ENCODE data around the gene PPP1R15A.

PPP1R15A gene

DNA sequence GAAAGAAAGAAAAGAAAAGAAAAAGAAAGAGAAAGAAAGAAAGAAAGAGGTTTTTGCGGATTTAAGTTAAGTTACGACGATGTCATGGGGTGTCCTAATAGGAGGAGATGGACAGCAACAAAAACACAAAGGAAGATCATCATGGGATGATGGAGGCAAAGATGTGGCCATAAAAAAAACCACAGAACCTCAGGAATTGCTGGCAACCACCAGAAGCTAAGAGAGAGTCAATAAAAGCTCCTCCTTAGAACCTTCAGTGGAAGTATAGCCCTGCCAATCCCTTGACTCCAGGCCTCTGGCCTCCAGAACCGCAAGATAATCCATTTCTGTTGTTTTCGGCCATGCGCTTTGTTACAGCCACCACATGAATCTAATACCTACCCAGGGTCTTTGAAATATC lies 15.3 kb upstream of the PPP1R15A start:
- Histone ChIP-seq H3K27ac (ENCODE audit: extremely low read depth, low read depth, low read length) (0 out of 2 replicates have a peak overlapping the region, but pooled peaks have one; percentile 11), H3K4me3 (ENCODE audit: low read depth, low read length) (no peak overlapping the region), H3K36me3 (ENCODE audit: control insufficient read depth in 2 of 2, insufficient read depth in 1 of 2, low read length in 2 of 2) (no peaks in the 10 kb centered on the region), H3K4me1 (ENCODE audit: control insufficient read depth, insufficient read depth, low read length) (no peaks in the 10 kb centered on the region; the same call in 1 of the 2 replicates), H3K9me3 (ENCODE audit: control insufficient read depth, insufficient read depth, low read depth, low read length) (no peaks in the 10 kb centered on the region)
- ChIA-PET CTCF (interaction anchor here (2.3 kb wide), 1 partner anchor 14 kb away, joined by 14 read pairs; no protein-coding TSS in a partner anchor), POLR2A (interaction anchor here (0.6 to 1.2 kb wide), 2 partner anchors 10 to 50 kb away, joined by 3 read pairs; no protein-coding TSS in a partner anchor)
- no peak for TF ChIP-seq ZNF560 (tag by site-specific recombination; IDR thresholded peaks at IDR 0.05; ENCODE audit: borderline replicate concordance)
- 0 out of 2 replicates have a peak, but pooled peaks have one; percentile 22 for TF ChIP-seq ZNF366 (tag by site-specific recombination; conservative IDR thresholded peaks at IDR 0.05)
- no peak for TF ChIP-seq ZNF18 (tag by site-specific recombination; IDR thresholded peaks at IDR 0.05)

DNA sequence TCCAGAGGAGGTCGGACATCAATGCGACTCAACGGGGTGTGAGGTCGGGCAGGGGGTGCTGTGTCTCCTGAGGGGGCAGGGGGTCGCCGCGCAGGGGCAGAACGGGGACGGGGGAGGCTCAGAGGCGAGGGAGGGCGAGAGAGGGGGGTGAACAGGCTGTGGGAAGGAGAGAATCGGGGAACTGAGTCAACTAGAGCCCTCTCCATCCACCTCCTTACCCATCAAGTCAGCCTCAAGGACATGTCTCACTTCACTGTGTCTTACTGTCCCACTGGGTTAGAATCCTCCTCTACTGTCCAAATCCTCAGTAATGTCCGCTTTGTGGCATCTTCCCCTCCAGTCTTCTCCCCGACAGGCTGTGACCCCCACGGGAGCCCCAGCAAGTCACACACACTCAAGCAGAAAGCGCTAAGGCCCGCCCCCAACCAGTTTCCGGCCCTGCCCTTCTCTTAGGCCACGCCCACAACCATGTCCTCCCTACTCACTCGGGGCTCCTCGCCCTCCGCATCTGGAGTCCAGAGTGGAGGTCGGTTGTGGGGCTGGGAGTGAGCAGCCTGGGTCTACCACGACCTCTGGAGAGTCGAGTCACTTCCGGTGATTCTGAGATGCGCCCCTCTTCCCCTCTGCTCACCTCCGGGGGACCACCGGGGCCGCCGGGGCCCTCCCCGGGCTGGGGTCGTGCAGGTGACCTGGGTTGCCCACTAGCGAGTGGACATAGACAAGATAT lies 13.1 kb upstream of the PPP1R15A start:
- Histone ChIP-seq H3K27ac (ENCODE audit: extremely low read depth, low read depth, low read length) (no peak overlapping the region), H3K4me1 (ENCODE audit: control insufficient read depth, insufficient read depth, low read length) (no peaks in the 10 kb centered on the region)
- POLR2A ChIA-PET = interaction anchor here (0.6 to 1.5 kb wide), 4 partner anchors 14 to 106 kb away, joined by 3 to 8 read pairs (median 4); partner anchors contain the start of genes FTL and PPP1R15A

More for the DNA sequence above, 13.1 kb upstream of the PPP1R15A start:
- Histone ChIP-seq H3K36me3 (ENCODE audit: control insufficient read depth in 2 of 2, insufficient read depth in 1 of 2, low read length in 2 of 2) (no peaks in the 10 kb centered on the region), H3K4me3 (ENCODE audit: low read depth, low read length) (no peak overlapping the region), H3K9me3 (ENCODE audit: control insufficient read depth, insufficient read depth, low read depth, low read length) (no peaks in the 10 kb centered on the region)
- CTCF ChIA-PET = interaction anchor here (0.7 to 2.3 kb wide), 2 partner anchors 16 to 85 kb away, joined by 3 to 14 read pairs; no protein-coding TSS in a partner anchor
- TF ChIP-seq KLF1 (tag by site-specific recombination; IDR thresholded peaks at IDR 0.05) (no peak), ZEB2 (tag by site-specific recombination; IDR thresholded peaks at IDR 0.05) (no peak), ZSCAN16 (tag by site-specific recombination; IDR thresholded peaks at IDR 0.05) (no peak), ZNF138 (tag by site-specific recombination; IDR thresholded peaks at IDR 0.05; ENCODE audit: borderline replicate concordance) (no peak), ZNF140 (tag by site-specific recombination; IDR thresholded peaks at IDR 0.05) (no peak), ZNF768 (tag by site-specific recombination; IDR thresholded peaks at IDR 0.05) (no peak), ZNF132 (tag by site-specific recombination; IDR thresholded peaks at IDR 0.05; ENCODE audit: borderline replicate concordance) (no peak), ZNF449 (tag by site-specific recombination; IDR thresholded peaks at IDR 0.05) (no peak), ZNF426 (tag by site-specific recombination; IDR thresholded peaks at IDR 0.05) (no peak), ZNF366 (tag by site-specific recombination; conservative IDR thresholded peaks at IDR 0.05) (no peak), BCL11B (tag by site-specific recombination; IDR thresholded peaks at IDR 0.05; ENCODE audit: low read depth) (no peak), PBX3 (CRISPR knock-in tag; IDR thresholded peaks at IDR 0.05) (no peak)
- TF ChIP-seq, protein P1, sequence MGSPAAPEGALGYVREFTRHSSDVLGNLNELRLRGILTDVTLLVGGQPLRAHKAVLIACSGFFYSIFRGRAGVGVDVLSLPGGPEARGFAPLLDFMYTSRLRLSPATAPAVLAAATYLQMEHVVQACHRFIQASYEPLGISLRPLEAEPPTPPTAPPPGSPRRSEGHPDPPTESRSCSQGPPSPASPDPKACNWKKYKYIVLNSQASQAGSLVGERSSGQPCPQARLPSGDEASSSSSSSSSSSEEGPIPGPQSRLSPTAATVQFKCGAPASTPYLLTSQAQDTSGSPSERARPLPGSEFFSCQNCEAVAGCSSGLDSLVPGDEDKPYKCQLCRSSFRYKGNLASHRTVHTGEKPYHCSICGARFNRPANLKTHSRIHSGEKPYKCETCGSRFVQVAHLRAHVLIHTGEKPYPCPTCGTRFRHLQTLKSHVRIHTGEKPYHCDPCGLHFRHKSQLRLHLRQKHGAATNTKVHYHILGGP (tag by site-specific recombination; IDR thresholded peaks at IDR 0.05) = no peak
- TF ChIP-seq, protein P2, sequence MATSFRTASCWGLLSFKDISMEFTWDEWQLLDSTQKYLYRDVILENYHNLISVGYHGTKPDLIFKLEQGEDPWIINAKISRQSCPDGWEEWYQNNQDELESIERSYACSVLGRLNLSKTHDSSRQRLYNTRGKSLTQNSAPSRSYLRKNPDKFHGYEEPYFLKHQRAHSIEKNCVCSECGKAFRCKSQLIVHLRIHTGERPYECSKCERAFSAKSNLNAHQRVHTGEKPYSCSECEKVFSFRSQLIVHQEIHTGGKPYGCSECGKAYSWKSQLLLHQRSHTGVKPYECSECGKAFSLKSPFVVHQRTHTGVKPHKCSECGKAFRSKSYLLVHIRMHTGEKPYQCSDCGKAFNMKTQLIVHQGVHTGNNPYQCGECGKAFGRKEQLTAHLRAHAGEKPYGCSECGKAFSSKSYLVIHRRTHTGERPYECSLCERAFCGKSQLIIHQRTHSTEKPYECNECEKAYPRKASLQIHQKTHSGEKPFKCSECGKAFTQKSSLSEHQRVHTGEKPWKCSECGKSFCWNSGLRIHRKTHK (tag by site-specific recombination; IDR thresholded peaks at IDR 0.05) = no peak

Data from HEK293 (cell line).